ENCODE results near the gene ZXDC.

Gene ZXDC

DNA sequence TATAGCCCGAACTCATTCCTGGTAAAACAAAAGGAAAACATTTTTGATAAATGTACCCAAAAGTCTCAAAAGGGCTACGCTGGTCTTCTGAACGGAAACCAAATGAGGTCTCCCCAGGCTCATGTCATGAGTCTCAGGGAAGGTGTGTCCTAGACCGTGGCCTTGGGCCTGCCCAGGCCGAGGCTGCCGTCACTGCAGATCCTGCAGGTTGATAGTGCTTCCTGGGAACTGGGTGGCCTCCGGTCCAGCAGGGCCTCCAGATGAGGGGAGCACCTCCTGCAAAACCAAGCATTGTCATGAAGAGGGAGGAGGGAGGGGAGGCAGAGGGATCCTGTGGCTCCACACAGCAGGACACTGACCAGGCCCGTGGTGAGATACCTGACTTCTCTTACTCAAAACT is 37.5 kb downstream of the ZXDC start:
- Histone ChIP-seq H3K4me3 (ENCODE audit: severe bottlenecking) (no peak overlapping the region), H3K4me1 (ENCODE audit: insufficient read depth, poor library complexity, severe bottlenecking) (no peaks in the 10 kb centered on the region), H3K9me3 (ENCODE audit: severe bottlenecking) (no peaks in the 10 kb centered on the region), H3K27me3 (ENCODE audit: insufficient read depth, poor library complexity, severe bottlenecking) (no peaks in the 10 kb centered on the region), H3K27ac (ENCODE audit: poor library complexity, severe bottlenecking) (no peak overlapping the region), H3K36me3 (ENCODE audit: low read depth) (peaks cover under 1% of the 10 kb centered on the region; the same call in 1 of the 2 replicates)
- ATAC-seq (ENCODE audit: low read depth) (no peak), DNase-seq (ENCODE audit: low spot score) (peak; percentile 26)
- TF ChIP-seq, protein P1, sequence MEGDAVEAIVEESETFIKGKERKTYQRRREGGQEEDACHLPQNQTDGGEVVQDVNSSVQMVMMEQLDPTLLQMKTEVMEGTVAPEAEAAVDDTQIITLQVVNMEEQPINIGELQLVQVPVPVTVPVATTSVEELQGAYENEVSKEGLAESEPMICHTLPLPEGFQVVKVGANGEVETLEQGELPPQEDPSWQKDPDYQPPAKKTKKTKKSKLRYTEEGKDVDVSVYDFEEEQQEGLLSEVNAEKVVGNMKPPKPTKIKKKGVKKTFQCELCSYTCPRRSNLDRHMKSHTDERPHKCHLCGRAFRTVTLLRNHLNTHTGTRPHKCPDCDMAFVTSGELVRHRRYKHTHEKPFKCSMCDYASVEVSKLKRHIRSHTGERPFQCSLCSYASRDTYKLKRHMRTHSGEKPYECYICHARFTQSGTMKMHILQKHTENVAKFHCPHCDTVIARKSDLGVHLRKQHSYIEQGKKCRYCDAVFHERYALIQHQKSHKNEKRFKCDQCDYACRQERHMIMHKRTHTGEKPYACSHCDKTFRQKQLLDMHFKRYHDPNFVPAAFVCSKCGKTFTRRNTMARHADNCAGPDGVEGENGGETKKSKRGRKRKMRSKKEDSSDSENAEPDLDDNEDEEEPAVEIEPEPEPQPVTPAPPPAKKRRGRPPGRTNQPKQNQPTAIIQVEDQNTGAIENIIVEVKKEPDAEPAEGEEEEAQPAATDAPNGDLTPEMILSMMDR (IDR thresholded peaks at IDR 0.05; ENCODE audit: poor library complexity, severe bottlenecking): no peak

DNA sequence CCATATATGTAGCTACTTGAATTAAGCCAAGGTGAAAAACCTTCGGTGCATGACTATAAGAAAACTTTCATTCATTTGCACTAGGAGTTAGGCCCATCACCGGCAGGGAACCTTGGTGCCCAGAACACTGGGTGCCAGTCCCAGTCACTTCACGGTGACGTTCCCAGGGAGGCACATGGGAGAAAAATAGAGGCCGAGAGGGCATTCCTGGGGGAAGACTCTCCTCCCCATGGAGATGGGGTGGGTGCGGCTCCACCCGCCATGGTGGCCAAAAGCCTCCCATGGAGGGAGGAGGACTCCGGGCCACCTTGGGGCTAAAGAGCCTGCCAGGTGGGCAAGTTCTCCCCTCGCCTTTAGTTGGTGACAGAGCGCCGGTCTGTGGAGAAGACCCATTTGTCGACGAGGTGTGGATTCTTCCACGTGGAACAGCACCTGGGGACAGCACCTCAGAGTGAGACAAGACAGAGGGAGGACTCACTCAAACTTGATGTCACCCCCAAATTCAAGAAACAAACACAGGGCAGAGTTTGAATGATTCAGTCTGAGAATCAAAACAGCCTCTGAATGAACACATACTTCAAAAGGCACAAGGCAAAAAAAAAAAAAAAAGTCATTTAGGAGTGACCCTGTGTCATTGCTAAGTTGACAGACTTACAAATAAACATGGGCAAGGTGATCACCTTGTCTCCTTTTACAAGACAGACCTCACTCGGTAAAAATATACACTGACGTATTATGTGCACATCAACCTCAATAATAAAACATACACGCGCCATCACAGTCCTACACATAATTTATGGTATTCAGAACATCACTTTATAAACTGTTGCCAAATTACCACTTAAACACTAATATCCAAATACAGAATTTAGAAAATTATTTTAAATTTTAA is 38.6 kb downstream of the ZXDC start:
- DNase-seq (ENCODE audit: low spot score) (no peak), ATAC-seq (ENCODE audit: low read depth) (no peak)
- Histone ChIP-seq H3K4me3 (ENCODE audit: severe bottlenecking) (no peak overlapping the region), H3K27ac (ENCODE audit: poor library complexity, severe bottlenecking) (no peak overlapping the region), H3K27me3 (ENCODE audit: insufficient read depth, poor library complexity, severe bottlenecking) (no peaks in the 10 kb centered on the region), H3K9me3 (ENCODE audit: severe bottlenecking) (no peaks in the 10 kb centered on the region), H3K4me1 (ENCODE audit: insufficient read depth, poor library complexity, severe bottlenecking) (no peaks in the 10 kb centered on the region), H3K36me3 (ENCODE audit: low read depth) (no peaks in the 10 kb centered on the region; the same call in 1 of the 2 replicates)
- TF ChIP-seq, protein P1 (IDR thresholded peaks at IDR 0.05; ENCODE audit: poor library complexity, severe bottlenecking): no peak

DNA sequence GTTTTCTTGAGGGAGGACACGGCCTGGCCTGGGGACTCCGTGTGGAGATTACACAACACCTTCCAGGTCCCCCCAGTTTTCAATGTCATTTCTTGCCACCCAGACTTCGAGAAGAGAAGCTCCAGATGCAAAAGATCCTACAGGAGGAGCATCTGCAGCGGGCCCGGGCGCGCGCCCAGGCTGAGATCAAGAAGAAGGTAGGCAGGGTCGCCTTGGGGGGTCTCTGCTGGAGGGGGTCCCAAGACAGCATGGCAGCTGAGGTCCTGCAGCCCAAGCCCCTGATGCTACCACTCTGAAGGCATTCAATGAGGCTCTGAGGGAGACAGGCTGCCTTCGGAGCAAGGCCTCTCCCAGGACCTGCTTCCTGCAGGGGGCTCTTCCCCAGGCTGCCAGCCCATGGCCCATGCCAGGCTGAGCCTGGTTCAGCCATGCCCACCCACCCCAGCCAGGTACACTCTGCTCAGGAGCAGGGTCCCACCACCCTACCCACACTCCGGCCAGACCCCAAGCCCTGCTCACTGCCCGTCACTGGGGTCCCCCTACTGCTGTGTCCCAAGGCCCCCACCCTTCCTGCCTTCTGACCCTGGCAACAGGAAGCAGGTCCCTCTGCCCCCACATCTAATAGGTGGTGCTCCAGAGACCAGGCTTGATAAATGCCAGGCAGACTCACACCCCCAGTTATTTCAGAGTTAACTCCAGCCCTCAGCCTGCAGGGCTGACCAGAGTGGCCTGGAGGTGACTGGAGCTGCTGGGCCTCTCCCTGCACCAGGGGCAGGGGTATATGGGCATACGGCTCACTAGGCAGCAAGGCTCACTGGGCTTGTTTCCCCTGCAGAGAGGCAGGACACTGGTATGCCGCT is 40.0 kb downstream of the ZXDC start:
- no peaks in the 10 kb centered on the region for H3K27me3 ChIP-seq (ENCODE audit: insufficient read depth, poor library complexity, severe bottlenecking)
- no peak overlapping the region for H3K27ac ChIP-seq (ENCODE audit: poor library complexity, severe bottlenecking)
- TF ChIP-seq, protein P1 (IDR thresholded peaks at IDR 0.05; ENCODE audit: poor library complexity, severe bottlenecking): no peak
- no peaks in the 10 kb centered on the region; the same call in 1 of the 2 replicates for H3K36me3 ChIP-seq (ENCODE audit: low read depth)
- no peak for ATAC-seq (ENCODE audit: low read depth)
- DNase-seq (ENCODE audit: low spot score): peak; percentile 51
- H3K4me1 ChIP-seq (ENCODE audit: insufficient read depth, poor library complexity, severe bottlenecking): no peaks in the 10 kb centered on the region
- H3K4me3 ChIP-seq (ENCODE audit: severe bottlenecking): no peak overlapping the region
- H3K9me3 ChIP-seq (ENCODE audit: severe bottlenecking): no peaks in the 10 kb centered on the region

DNA sequence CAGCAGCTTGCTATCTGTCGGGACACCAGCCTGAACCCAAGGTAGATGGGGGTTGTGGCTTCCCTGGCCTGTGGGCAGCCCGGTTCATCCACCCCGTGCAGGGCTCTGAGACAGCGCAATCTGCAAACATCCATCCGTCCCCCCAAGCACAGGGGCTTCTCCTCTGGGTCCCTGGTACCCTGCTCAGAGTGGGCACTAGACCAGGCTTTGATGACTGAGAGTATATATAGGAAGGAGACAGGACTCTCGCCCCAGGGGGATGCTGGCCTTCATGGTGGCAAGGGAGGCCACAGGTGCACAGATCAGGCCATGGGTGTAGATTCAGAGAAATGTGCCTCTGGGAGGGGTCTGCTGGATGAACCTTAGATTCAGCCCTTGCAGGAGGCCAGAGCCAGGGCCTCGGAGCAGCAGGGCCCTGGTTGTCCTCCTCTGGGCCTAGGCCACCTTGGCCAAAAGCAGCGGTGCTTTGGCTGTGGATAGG is 40.7 kb downstream of the ZXDC start:
- no peaks in the 10 kb centered on the region for H3K9me3 ChIP-seq (ENCODE audit: severe bottlenecking)
- no peaks in the 10 kb centered on the region; the same call in 1 of the 2 replicates for H3K36me3 ChIP-seq (ENCODE audit: low read depth)
- TF ChIP-seq, protein P1 (IDR thresholded peaks at IDR 0.05; ENCODE audit: poor library complexity, severe bottlenecking): no peak
- H3K27ac ChIP-seq (ENCODE audit: poor library complexity, severe bottlenecking): no peak overlapping the region
- H3K27me3 ChIP-seq (ENCODE audit: insufficient read depth, poor library complexity, severe bottlenecking): no peaks in the 10 kb centered on the region
- no peaks in the 10 kb centered on the region for H3K4me1 ChIP-seq (ENCODE audit: insufficient read depth, poor library complexity, severe bottlenecking)
- peak; percentile 31 for DNase-seq (ENCODE audit: low spot score)
- H3K4me3 ChIP-seq (ENCODE audit: severe bottlenecking): no peak overlapping the region
- ATAC-seq (ENCODE audit: low read depth): no peak

Data from RWPE2 (cell line).